NCI-H146 treated with DMSO at 0.1 percent for 48 hours (cell line): Measurements from ENCODE around the gene PREX1.
A peak's percentile ranks its signal among the peaks of the same experiment; 100 is the strongest.

Source experiments
- DNase-seq: peaks from one replicate; lab custom pipeline; 2025; ENCODE audit not compliant: unreplicated experiment; lab: John Stamatoyannopoulos, UW

Gene PREX1

DNA sequence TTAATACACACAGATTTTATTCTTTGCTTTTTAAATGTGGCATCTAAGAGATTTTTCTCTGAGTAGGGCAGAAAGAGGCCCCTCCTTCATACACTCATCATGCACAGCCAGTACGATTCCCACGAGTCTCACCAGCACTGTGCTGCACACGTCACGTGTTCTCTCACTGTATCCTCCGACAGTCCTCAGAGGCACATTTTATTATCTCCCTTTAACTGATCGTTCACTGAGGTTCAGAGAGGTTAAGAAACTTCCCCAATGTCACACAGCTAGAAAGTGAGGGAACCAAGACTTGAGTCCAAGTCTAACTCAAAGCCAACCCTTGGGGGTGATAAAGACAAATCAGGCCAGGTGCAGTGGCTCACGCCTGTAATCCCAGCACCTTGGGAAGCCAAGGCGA, 142.5 kb downstream of the PREX1 start:
- DNase-seq, result no peak

DNA sequence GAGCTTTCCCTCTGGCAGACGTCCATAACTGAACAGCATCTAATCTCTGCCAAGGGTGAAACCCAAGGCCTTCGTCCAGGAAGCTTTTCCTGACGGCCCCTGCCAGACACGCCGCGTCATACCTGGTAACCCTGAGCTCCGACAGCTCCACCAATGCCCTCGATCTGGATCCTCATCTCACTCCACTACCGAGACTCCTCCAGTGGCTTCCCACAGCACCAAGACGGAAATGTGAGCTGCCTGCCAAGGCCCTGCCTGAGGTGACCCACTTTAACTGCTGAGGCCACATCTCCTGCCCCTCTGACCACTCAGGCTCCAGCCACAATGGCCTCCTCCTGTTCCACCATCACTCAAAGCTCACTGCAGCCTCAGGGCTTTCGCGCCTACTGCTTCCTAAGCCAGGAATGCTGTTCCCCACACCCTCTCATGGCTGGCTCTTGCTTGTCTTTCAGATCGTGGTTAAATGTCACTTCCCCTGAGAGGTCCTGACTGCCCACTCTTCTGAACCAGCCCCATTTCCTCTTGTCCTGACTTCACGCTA, 143.2 kb downstream of the PREX1 start:
- DNase-seq, result no peak

DNA sequence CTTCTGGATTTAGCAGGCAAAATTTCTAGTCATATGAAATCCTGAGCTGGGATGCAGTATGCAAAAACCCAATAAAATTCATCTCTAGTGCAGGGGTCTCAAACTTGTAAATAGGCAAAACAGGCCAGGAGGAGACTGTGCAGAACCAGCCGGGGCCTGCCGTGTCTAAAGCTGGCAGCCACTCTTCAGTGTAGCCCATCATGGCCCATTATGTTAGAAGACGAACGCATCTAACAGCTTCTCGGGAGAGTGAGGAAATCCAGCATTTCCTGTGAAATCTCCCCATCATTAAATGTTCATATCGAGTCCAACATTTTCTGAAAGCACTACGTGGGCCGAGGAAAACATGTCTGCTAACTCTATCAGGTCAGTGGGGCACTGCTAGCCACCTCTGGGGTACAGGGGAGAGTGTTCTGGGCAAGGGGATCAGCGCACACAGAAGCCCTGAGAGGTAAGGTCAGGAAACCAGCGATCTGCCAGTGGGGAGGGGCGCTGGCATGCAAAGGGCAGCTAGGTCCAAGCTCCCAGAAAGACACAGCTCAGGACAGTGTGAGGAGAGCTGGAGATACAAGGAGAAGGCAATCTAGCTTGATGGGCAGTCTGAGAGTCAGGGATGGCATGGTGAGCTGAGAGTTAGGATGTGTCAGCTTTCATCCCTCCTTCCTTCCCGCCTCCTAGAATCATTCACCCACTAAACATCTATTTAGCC, 144.2 kb downstream of the PREX1 start:
- no peak for DNase-seq

DNA sequence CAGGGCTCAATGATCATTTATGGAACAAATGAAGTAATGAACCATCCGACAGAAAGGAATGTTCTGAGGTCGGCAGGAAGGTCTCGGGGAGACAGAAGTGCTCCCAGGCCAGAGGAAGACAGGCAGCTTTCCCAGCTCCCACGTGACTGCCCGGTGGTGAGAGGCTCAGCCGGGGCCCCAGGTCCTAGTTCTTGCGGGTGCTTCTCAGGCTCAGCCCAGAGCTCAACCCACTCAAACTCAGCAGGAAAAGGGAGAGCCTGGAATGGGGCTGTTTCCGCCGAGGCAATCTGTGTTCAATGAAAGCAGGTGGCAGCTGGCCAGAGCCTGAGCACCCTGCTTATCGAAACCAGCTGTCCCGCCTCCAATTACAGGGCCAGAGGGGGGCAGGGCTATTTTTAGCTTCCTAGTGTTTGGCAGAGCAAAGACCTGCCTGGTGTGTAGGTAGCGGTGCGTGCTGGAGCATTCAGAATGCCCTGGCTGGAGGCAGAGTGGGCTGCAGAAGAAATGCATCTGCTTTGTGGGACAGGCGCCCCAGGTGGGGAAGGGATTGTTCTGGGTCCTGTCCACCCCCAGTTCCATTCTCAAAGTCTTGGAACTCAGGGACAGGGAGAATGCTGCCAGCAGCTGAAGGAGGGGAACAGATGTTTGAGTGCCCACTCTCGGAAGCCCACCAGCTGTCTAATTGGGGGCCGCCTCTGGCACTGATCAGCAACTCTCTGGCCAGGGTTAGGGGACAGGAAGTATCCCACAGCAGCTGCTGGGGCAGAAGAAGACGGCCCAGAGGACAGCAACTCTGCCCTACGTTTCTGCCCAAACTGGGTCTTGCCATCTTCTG, 145.1 kb downstream of the PREX1 start:
- peak; percentile 97 for DNase-seq

DNA sequence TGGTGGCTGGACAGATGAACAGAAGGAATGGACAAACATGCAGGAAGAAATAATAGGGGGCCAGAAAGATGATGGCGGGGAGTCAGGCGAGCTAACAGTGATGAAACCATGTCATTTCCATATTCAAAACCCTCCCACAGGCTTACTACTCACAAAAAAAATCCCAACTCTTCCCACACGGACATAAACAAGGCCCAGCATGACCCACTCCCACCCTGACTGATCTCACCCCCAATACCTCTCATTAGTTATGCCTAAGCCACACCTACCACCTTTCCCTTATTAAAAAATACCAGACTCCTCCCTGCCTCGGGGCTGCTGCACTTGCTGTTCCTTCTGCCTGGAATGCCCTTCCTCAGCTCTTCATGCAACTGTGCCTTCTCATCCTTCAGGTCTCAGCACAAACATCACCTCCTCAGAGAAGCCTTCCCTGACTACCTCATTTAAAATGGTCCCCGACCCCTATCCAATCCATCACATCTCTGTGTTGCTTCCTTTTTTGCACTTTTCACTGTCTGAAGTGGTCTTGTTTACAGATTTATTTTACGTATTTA, 145.8 kb downstream of the PREX1 start:
- DNase-seq, result no peak

DNA sequence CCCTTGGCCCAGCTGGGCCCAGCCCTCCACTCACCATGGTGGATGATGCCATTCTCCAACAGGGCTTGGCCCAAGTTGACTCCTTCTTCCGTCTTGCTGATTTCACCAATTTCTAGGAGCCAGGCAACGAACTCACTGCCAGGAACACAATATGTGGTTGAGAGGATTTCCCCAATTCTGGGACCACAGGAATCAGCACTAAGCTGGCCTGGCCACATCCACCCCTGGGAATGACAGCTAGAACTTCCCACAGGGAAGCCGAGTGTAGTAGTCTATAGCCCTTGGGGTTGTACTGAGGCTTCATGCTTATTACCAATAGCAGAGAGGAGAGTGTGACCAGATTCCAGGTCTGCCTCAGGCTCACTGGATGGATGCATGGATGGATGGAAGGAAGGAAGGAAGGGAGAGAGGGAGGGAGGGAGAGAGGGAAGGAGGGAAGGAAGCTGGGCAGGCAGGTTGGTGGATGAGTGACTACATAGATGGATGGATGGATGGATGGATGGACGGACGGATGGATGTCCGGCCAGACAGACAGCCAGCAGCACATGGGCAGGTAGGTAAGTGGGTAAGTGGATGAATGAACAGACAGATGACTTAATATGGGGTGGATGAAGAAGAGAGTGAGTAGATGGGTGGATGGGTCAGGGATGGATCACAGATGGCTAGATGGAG, 146.5 kb downstream of the PREX1 start:
- no peak for DNase-seq

DNA sequence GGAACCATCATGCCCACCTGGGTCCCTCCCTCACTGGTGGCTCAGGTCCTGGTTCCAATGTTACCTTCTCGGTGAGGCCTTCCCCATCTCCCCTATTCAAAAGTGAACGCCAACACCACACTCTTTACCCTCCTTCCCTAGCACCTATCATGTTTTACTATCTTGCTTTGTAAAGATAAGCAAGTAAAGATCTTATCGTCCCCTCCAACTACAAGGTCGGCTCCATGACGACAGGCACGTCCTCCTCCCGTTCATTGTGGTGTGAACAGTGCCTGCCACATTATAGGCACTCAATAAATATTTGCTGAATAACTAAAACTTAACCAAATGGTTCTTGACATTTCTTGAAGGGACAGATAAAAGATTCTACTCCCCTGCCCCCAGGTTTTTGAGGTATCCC, 147.1 kb downstream of the PREX1 start:
- no peak for DNase-seq

DNA sequence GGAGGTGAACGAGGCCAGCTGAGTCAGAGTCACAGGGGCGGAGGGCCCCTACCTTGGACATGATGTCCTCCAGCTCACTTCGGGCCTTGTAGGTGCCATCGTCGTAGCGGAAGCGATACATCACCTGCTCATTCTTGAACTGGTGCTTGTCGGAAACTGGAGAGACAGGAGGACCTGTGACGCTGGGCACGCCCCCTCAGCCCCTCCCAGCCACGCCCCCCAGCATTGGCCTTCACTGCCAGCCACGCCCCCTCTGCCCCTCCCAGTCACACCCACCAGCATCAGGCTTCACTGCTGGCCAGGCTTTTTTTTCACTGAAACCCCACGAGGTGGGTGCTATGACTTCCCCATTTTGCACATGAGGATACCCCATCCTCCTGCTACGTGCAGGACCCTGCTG, 148.2 kb downstream of the PREX1 start:
- DNase-seq, result no peak

DNA sequence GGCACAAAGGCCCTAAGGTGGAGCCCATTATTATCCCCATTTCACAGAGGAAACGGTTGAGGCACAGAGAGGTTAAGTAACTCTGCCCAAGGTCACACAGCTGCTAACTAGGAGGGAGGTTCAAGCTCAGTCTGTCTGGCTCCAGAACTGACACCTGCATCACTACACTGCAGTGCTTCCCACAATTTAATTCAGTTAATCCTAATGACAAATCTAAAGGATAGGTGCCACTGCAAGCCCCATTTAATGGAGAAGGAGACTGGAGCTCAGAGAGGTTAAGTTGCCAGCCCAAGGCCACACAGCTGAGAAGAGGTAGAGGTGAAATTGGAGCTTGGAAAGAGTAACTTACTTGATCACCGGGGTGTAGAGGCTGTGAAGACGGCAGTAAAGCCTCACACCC, 148.8 kb downstream of the PREX1 start:
- no peak for DNase-seq

DNA sequence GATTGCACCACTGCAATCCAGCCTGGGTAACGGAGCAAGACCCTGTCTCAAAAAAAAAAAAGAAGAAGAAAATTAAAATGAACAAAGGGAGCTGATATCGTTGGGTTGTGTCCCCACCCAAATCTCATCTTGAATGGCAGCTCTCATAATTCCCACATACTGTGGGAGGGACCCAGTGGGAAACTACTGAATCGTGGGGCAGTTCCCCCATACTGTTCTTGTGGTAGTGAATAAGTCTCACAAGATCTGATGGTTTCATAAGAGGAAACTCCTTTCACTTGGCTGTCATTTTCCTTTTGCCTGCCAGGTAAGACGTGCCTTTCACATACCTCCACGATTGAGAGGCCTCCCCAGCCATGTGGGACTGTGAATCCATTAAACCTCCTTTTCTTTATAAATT, 149.4 kb downstream of the PREX1 start:
- no peak for DNase-seq

DNA sequence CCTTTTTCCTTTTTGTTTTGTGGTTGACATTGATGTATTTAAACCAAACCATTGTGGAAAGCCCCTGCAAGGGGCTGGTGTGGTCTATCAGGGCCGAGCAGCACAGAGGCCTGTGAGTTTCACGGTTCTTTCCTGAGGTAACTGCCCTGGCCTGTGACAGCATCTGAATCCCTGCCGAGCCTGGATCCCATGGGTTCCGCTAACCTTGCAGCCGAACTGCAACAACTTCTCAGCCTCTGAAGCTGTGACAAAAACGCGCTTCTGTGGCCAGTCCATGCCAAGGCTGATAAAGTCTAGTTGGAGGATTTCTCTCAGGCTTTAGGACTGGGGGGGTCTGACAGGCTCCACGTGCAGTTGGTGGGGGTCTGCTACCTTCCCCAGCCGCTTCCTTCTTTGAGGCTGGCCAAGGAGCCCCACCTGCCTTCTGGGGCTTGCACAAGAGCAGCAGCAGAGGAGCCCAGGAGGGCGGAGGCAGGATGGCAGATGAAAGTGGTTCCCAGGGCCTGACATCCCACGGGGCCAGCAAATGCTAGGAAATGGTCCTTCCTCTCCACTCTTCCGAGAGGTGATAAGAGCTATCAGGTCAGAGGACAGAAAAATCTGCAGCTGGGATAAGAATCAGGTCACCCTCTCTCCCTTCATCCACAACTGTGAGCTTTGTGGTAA, 150.9 kb downstream of the PREX1 start:
- DNase-seq, result no peak

DNA sequence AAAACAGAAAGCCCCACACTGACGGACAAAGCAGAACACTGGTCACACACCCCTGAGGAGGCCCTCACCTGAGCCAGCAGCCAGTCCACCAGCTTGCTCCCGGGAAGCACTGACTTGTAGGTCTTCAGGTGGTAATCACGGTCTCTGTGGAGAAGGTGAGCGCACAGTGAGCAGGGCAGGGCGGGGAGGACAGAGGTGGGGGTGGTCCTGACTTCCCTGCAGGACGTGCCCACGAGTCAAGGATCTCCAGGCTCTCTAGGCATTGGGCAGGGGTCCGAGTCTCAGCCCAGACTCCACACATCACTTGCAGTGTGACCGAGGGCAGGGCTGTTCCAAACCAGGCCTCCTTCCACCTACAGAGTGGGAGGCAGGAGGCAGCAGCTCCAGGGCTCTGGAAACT, 151.7 kb downstream of the PREX1 start:
- DNase-seq, result no peak

DNA sequence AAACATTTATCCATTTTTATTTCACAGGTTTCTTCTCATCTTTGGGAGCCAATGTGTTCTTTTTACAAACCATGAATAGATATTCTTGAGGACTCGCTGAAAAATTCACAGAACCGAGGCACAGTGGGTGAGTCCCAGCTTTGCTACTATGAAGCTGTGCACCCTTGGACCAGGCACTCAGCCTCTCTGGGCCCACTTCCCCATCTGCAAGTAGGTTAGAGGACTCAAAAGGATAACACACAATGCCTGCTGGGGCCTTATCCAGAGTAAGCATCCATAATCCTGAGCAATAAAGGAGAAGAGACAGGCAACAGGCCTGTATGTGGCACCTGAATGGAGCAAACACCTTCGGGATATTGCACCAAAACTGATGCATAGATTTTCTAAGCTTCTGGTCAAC, 153.3 kb downstream of the PREX1 start:
- DNase-seq, result no peak

DNA sequence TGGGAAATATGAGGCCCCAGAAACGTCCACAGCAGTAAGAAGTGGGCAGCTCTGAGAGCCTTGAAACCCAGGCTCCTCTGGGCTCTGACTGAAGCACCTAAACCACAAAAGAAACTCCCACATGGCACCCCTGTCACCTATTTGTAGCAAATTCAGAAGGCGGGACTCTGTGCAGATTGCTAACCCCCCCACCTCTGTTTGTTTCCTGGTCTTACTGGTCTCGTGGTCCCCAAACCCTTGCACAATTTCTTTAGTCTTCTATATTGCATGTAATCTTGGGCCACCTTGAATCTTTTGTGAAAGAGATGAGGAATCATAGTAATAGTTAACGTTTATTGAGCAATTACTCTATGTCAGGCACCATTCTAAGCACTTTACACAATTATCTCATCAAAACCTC, 154.3 kb downstream of the PREX1 start:
- DNase-seq, result no peak

DNA sequence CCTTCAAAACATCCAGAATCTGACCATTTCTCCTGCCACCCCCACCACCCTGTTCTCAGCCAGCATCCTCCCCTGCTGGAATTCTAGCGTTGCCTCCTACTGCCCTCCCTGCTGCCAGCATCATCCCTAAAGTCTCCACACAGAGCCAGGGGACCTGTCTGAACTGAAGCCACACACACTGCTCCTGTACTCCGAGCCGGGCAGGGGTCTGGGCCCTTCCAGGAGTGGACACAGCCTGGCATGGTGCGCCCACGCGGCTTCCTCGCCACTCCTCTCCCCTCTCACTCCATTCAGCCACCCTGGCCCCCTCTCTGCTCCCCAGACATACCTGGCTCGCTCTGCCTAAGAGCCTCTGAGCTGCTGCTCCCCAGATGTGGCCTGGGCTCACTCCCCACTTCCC, 155.5 kb downstream of the PREX1 start:
- DNase-seq, result no peak

DNA sequence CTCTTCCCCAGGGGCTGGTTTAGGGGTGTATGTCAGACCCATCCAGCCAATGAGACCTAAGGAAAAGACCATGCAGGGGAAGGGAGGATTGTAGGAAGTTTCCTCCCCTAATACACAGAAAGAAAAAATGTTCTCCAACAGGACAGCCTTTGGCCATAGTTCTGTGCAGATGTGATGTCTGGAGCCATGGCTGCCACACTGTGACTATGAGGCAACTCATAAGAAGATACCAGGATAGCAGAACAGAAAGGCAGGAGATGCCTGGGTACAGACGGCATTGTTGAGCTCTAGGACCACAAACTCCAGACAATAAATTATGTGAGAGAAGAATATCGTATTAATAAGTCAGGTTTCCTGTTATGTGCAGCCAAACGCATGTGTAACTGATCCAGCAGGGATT, 156.7 kb downstream of the PREX1 start:
- DNase-seq, result no peak

DNA sequence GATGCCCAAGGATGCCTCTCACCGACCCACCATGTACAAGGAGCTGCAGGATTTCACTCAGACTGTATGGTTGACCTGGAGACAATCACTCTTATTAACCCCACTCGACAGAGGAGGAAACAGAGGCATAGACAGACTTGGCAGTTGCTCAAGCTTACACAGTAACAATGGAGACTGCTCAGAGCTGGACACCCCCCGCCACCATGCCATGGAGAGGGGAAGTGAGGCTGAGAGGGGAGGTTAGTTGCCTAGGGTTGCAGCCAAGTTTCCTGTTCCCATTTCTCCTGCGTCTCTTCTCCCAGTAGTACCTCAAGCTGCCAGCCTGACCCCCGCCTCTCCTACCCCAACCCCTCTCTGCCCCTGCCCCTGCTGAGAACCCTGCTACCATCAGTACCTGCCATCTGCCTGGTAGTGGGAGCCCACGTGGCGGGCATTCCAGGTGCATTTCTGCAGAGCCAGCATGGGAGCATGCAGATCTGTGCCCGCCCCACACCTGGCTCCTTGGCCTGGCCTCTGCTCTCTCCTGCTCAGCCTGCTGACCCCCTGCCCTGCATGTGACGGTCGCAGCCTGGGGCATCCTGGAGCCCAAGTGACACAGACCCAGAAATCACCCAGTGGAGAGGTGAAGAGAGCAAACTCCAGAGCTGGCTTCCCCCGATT, 157.7 kb downstream of the PREX1 start:
- no peak for DNase-seq

DNA sequence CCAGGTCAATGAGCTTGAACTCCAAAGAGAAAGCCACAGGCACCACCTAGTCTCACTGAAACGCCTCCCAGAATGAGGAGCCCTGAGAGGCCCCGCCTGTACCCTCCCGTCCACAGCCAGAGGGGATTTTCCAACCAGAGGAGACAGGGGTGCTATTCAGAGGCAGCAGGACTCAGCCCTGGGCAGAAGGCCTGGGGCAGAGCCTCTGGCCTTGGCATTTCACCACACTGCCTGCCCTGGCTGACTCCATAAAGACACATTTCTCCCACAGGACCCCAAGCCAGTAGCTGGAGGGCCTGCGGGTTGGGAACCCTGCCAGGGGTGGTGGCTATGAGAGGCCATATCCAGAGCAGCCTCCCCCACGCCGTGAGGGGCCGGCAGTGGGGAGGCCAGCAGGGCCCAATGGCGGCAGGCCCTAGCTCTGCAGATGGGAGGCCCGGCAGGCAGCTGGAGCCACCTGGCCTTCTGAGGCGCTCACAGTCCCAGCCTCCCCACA, 159.3 kb downstream of the PREX1 start:
- peak; percentile 73 for DNase-seq

DNA sequence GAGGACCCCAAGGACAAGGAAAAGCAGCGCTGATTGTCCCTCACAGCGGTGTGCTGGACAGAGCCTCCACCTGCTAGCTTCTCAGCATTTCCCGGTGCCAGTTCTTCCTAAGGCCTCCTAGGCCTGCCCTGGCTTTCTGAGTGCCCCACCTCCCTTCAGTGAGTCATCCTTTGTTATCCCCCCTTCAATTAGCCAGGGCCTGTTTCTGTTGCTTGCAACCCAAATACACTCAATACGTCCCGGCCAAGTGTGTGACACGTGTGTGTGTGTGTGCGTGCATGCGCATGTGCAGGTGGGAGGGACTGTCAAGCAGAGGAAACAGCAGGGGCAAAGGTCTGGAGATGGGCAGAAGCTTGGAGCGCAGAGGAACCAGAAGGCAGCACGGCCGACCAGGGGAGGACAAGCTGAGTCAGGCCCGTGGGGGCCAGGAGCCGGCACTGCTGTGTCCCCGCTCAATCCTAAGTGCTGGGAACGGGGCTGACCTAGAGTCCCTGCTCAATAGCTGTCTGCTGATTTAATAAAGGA, 159.8 kb downstream of the PREX1 start:
- peak; percentile 25 for DNase-seq

DNA sequence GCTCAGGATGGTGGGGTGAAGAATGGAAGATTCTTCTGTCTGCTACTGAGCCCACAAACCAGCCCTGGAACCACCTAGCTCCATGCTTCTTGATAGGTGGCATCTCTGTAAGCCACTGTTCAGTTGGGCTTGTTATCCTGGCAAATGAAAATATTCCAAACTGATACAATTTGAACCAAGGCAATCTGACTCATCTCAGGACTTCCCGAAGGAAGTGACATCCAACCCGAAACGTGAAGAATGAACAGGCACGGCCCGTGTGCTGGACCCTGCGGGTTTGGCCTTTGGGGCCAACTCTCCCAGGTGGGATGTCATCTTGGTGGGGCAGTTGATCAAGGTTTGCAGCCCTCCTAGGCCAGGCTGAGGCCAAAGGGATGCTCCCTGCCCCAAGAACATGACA, 160.3 kb downstream of the PREX1 start:
- no peak for DNase-seq
